ENCODE results near the gene LAMA3. TPM values are rescaled to one million over a fixed set of nuclear protein-coding genes. Genes with fewer than 3 reads are reported as not detected.

The LAMA3 gene
- total and polyA plus RNA-seq, 2 of the 13 experiments (the other 11 are each of a cell fraction or from before 2014, with no cell fraction given) = 0.45 to 2.2 TPM

DNA sequence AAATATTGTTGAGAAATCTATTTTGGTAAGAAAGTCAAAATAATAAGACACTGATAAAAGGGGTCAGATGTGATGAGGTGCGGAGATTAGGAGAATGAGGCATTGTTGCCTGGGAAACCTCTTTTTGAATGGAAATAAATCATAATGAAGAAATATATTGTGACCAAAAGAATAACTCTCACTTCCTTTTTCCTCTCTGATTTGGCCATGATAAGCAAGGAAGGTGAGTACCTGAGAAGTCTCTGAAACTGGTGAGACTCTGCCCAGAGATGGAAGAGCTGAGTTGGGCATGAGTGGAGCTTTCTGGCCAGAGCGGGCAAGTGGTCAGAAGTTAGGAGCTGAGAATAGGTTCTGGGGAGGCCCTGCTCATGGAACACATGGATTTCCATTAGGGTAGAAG is 11.8 kb downstream of the LAMA3 start (continued):
- TF ChIP-seq MTF1 (CRISPR knock-in tag; IDR thresholded peaks at IDR 0.05) (no peak), ZNF33B (CRISPR knock-in tag; IDR thresholded peaks at IDR 0.05) (no peak), ZNF746 (CRISPR knock-in tag; IDR thresholded peaks at IDR 0.05) (no peak)
- TF ChIP-seq, protein P1, sequence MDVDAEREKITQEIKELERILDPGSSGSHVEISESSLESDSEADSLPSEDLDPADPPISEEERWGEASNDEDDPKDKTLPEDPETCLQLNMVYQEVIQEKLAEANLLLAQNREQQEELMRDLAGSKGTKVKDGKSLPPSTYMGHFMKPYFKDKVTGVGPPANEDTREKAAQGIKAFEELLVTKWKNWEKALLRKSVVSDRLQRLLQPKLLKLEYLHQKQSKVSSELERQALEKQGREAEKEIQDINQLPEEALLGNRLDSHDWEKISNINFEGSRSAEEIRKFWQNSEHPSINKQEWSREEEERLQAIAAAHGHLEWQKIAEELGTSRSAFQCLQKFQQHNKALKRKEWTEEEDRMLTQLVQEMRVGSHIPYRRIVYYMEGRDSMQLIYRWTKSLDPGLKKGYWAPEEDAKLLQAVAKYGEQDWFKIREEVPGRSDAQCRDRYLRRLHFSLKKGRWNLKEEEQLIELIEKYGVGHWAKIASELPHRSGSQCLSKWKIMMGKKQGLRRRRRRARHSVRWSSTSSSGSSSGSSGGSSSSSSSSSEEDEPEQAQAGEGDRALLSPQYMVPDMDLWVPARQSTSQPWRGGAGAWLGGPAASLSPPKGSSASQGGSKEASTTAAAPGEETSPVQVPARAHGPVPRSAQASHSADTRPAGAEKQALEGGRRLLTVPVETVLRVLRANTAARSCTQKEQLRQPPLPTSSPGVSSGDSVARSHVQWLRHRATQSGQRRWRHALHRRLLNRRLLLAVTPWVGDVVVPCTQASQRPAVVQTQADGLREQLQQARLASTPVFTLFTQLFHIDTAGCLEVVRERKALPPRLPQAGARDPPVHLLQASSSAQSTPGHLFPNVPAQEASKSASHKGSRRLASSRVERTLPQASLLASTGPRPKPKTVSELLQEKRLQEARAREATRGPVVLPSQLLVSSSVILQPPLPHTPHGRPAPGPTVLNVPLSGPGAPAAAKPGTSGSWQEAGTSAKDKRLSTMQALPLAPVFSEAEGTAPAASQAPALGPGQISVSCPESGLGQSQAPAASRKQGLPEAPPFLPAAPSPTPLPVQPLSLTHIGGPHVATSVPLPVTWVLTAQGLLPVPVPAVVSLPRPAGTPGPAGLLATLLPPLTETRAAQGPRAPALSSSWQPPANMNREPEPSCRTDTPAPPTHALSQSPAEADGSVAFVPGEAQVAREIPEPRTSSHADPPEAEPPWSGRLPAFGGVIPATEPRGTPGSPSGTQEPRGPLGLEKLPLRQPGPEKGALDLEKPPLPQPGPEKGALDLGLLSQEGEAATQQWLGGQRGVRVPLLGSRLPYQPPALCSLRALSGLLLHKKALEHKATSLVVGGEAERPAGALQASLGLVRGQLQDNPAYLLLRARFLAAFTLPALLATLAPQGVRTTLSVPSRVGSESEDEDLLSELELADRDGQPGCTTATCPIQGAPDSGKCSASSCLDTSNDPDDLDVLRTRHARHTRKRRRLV (CRISPR knock-in tag; IDR thresholded peaks at IDR 0.05) = no peak

DNA sequence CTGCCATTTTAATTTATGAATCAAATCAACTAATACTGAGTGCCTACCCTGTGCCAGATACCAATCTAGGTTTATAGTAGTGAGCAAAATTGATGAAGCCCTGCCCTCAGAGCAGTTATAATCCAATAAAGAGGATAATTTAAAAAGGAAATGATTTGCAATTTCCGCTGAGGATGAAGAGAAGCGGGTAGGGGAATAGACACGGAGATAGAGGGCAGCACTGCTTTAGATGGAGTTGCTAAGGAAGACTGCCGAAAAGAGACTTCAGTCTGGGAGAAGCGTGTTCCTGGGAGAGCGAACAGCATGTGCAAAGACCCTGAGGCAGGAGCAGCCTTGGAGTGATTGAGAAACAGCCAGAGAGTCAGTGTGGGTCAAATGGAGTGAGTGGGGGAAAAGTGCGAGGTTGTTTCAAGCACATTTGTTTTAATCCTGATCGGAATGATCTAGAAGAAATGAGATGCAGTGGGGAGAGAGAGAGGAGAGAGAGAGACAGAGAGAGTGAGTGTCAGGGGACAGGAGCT is 12.4 kb downstream of the LAMA3 start:
- Histone ChIP-seq H3K9me3 (ENCODE audit: low read length) (no peaks in the 10 kb centered on the region), H3K79me2 (ENCODE audit: insufficient read depth, low read length) (no peaks in the 10 kb centered on the region), H3K4me1 (ENCODE audit: insufficient read depth, low read length) (no peaks in the 10 kb centered on the region), H2AFZ (ENCODE audit: low read length) (no peak overlapping the region), H3K27ac (ENCODE audit: extremely low read length, insufficient read depth, low read length) (no peak overlapping the region), H3K9ac (ENCODE audit: insufficient read depth, low read depth, low read length) (no peak overlapping the region), H4K20me1 (ENCODE audit: insufficient read depth, low read length) (no peaks in the 10 kb centered on the region), H3K27me3 (ENCODE audit: control insufficient read depth in 1 of 2, insufficient read depth in 2 of 2, low read length in 2 of 2) (peaks cover 2 to 7% of the 10 kb centered on the region in 2 experiments; a peak in 3 of 5 replicates), H3K4me3 (replicated peaks in 1 of 3; ENCODE audit: insufficient read depth in 1 of 3, low read depth in 2 of 3, low read length in 3 of 3) (no peak overlapping the region), H3K4me2 (ENCODE audit: low read depth, low read length) (no peak overlapping the region), H3K36me3 (replicated peaks in 1 of 2; ENCODE audit: control insufficient read depth in 1 of 2, insufficient read depth in 2 of 2, low read length in 2 of 2) (no peaks in the 10 kb centered on the region)
- CTCF ChIA-PET (ENCODE audit: low intra/inter-chr PET ratio, low total read pairs) = no interaction called here
- POLR2A ChIA-PET = no interaction called here
- intact Hi-C loops (cut with micrococcal nuclease; ENCODE audit: unreplicated experiment) = loop anchor here (5.0 to 10.0 kb wide), 3 partner anchors 59 to 416 kb away; no protein-coding TSS in a partner anchor
- DNase-seq (ENCODE audit: low spot score) = no peak
- ATAC-seq = no peak
- in situ Hi-C loops (cut with HindIII; ENCODE audit: extremely low pct_ligation_motif_present, low pct_unique_long_range_greater_than_20kb) = loop anchor here (5.0 to 10.0 kb wide), 2 partner anchors 79 to 187 kb away; no protein-coding TSS in a partner anchor
- BruUV-seq (replicated peaks) = no TSS peak
- 54% methylated on average over 8 of the region's 8 CpGs for WGBS (ENCODE audit: low lambda C conversion rate)
- no peak for FAIRE-seq
- TF ChIP-seq NR1H2 (CRISPR knock-in tag; IDR thresholded peaks at IDR 0.05; ENCODE audit: borderline replicate concordance, low read depth) (no peak), MEF2D (CRISPR knock-in tag; IDR thresholded peaks at IDR 0.05) (no peak), PPARG (CRISPR knock-in tag; conservative IDR thresholded peaks at IDR 0.05) (no peak), ZNF790 (CRISPR knock-in tag; IDR thresholded peaks at IDR 0.05; ENCODE audit: borderline replicate concordance) (no peak), GABPA (IDR thresholded peaks at IDR 0.05; ENCODE audit: low read depth, low read length) (no peak), GABPA (CRISPR knock-in tag; IDR thresholded peaks at IDR 0.05; ENCODE audit: low read depth) (no peak)
- TF ChIP-seq, protein P2, sequence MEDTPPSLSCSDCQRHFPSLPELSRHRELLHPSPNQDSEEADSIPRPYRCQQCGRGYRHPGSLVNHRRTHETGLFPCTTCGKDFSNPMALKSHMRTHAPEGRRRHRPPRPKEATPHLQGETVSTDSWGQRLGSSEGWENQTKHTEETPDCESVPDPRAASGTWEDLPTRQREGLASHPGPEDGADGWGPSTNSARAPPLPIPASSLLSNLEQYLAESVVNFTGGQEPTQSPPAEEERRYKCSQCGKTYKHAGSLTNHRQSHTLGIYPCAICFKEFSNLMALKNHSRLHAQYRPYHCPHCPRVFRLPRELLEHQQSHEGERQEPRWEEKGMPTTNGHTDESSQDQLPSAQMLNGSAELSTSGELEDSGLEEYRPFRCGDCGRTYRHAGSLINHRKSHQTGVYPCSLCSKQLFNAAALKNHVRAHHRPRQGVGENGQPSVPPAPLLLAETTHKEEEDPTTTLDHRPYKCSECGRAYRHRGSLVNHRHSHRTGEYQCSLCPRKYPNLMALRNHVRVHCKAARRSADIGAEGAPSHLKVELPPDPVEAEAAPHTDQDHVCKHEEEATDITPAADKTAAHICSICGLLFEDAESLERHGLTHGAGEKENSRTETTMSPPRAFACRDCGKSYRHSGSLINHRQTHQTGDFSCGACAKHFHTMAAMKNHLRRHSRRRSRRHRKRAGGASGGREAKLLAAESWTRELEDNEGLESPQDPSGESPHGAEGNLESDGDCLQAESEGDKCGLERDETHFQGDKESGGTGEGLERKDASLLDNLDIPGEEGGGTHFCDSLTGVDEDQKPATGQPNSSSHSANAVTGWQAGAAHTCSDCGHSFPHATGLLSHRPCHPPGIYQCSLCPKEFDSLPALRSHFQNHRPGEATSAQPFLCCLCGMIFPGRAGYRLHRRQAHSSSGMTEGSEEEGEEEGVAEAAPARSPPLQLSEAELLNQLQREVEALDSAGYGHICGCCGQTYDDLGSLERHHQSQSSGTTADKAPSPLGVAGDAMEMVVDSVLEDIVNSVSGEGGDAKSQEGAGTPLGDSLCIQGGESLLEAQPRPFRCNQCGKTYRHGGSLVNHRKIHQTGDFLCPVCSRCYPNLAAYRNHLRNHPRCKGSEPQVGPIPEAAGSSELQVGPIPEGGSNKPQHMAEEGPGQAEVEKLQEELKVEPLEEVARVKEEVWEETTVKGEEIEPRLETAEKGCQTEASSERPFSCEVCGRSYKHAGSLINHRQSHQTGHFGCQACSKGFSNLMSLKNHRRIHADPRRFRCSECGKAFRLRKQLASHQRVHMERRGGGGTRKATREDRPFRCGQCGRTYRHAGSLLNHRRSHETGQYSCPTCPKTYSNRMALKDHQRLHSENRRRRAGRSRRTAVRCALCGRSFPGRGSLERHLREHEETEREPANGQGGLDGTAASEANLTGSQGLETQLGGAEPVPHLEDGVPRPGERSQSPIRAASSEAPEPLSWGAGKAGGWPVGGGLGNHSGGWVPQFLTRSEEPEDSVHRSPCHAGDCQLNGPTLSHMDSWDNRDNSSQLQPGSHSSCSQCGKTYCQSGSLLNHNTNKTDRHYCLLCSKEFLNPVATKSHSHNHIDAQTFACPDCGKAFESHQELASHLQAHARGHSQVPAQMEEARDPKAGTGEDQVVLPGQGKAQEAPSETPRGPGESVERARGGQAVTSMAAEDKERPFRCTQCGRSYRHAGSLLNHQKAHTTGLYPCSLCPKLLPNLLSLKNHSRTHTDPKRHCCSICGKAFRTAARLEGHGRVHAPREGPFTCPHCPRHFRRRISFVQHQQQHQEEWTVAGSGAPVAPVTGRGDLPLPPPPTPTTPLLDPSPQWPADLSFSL (CRISPR knock-in tag; IDR thresholded peaks at IDR 0.05) = no peak
